ENCODE results near the gene GNB1L.
"Not testable (repeated sequence)": the region's sequence is repeated elsewhere in the genome, so short reads cannot be mapped to it uniquely, and the experiment has no call there.

The GNB1L gene

GRCh38 chr22:19842393-19843106, 12.1 kb downstream of the GNB1L start:
- no peak for DNase-seq

- DNase-seq = no peak
Observed at GRCh38 chr22:19841641-19842392, 12.9 kb downstream of the GNB1L start.

GRCh38 chr22:19840955-19841640, 13.6 kb downstream of the GNB1L start:
- no peak for DNase-seq

GRCh38 chr22:19840059-19840458, 14.6 kb downstream of the GNB1L start:
- DNase-seq = no peak

GRCh38 chr22:19837915-19838314, 16.8 kb downstream of the GNB1L start:
- DNase-seq = no peak

GRCh38 chr22:19836512-19836911, 18.2 kb downstream of the GNB1L start:
- no peak for DNase-seq

- DNase-seq = no peak
Observed at GRCh38 chr22:19834599-19834998, 20.1 kb downstream of the GNB1L start.

GRCh38 chr22:19833327-19833726, 21.3 kb downstream of the GNB1L start:
- not testable (repeated sequence) for DNase-seq

GRCh38 chr22:19832476-19833108, 22.1 kb downstream of the GNB1L start:
- no peak for DNase-seq

- DNase-seq = not testable (repeated sequence)
Observed at GRCh38 chr22:19831979-19832378, 22.7 kb downstream of the GNB1L start.

GRCh38 chr22:19831016-19831415, 23.7 kb downstream of the GNB1L start:
- DNase-seq = no peak

GRCh38 chr22:19828035-19828401, 26.7 kb downstream of the GNB1L start:
- no peak for DNase-seq

- DNase-seq = no peak
Observed at GRCh38 chr22:19827341-19828034, 27.2 kb downstream of the GNB1L start.

- DNase-seq = no peak
Observed at GRCh38 chr22:19826619-19826950, 28.1 kb downstream of the GNB1L start.

- DNase-seq = no peak
Observed at GRCh38 chr22:19825904-19826618, 28.6 kb downstream of the GNB1L start.

GRCh38 chr22:19824926-19825339, 29.7 kb downstream of the GNB1L start:
- DNase-seq = no peak

- DNase-seq = no peak
Observed at GRCh38 chr22:19824212-19824925, 30.3 kb downstream of the GNB1L start.

- no peak for DNase-seq
Observed at GRCh38 chr22:19823902-19824211, 30.8 kb downstream of the GNB1L start.

- DNase-seq = no peak
Observed at GRCh38 chr22:19823191-19823901, 31.3 kb downstream of the GNB1L start.

- DNase-seq = no peak
Observed at GRCh38 chr22:19822301-19823117, 32.2 kb downstream of the GNB1L start.

Data from CD4-positive, alpha-beta T cell treated with Interleukin-6 for 4 hours (primary cell).